K562 (cell line): ENCODE results near the gene SLC34A1.
A peak's percentile ranks its signal among the peaks of the same experiment; 100 is the strongest.

Experiments used
- ZBTB7A ChIP-seq: IDR thresholded peaks from 2 replicates; pipeline ENCODE4 v1.6.1; 2011; ENCODE audit warnings: low read depth, mild to moderate bottlenecking, low read length, moderate library complexity, borderline replicate concordance; ENCODE audit not compliant: control insufficient read depth
- TF ChIP-seq, protein P1 (sequence below): sonication (generic); formaldehyde crosslinking; IDR thresholded peaks from 2 replicates; pipeline ENCODE4 v1.8.1; 2023; ENCODE audit warnings: mild to moderate bottlenecking, missing genetic modification reagents

DNA sequence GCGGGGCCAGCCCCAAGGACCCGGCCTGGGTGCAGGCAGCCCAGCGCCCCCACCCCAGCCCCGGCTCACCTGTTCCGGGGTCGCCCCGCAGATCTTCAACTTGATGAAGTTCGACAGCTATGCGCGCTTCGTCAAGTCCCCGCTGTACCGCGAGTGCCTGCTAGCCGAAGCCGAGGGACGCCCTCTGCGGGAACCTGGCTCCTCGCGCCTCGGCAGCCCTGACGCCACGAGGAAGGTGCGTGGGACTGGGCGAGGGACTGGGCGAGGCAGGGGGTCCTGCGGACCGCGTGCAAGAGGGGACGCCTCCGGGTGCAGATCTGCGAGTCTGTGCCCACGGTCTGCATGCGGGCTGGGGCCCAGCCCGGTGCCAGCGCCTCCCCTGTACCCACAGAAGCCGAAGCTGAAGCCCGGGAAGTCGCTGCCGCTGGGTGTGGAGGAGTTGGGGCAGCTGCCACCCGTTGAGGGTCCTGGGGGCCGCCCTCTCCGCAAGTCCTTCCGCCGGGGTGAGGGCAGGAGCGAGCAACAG lies 16.8 kb upstream of the SLC34A1 start:
- TF ChIP-seq, protein P1, sequence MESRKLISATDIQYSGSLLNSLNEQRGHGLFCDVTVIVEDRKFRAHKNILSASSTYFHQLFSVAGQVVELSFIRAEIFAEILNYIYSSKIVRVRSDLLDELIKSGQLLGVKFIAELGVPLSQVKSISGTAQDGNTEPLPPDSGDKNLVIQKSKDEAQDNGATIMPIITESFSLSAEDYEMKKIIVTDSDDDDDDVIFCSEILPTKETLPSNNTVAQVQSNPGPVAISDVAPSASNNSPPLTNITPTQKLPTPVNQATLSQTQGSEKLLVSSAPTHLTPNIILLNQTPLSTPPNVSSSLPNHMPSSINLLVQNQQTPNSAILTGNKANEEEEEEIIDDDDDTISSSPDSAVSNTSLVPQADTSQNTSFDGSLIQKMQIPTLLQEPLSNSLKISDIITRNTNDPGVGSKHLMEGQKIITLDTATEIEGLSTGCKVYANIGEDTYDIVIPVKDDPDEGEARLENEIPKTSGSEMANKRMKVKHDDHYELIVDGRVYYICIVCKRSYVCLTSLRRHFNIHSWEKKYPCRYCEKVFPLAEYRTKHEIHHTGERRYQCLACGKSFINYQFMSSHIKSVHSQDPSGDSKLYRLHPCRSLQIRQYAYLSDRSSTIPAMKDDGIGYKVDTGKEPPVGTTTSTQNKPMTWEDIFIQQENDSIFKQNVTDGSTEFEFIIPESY (CRISPR knock-in tag), result 0 out of 2 replicates have a peak, but pooled peaks have one; percentile 13
- peak; percentile 44; the same call in 1 of the 2 replicates for TF ChIP-seq ZBTB7A
